Measurements from ENCODE around the gene CHRM2. TPM values are rescaled to one million over a fixed set of nuclear protein-coding genes. Genes with fewer than 3 reads are reported as not detected.

The CHRM2 gene
- total RNA-seq, 3 donors from 2014 or later, result not detected

GRCh38 chr7:136923111-136923667, 54.7 kb downstream of the CHRM2 start:
- Histone ChIP-seq H3K4me1 (no peaks in the 10 kb centered on the region), H3K9me3 (no peaks in the 10 kb centered on the region), H3K27ac (no peak overlapping the region), H3K36me3 (no peaks in the 10 kb centered on the region), H3K27me3 (no peaks in the 10 kb centered on the region), H3K4me3 (no peak overlapping the region)
- no peak for TF ChIP-seq POLR2A (IDR thresholded peaks at IDR 0.05)
- TF ChIP-seq POLR2AphosphoS5 (IDR thresholded peaks at IDR 0.05), result no peak
- no peak for TF ChIP-seq CTCF (IDR thresholded peaks at IDR 0.05)
- intact Hi-C loops (cut with DNase I; ENCODE audit: low total_unique reads), result no loop called here
- DNase-seq (ENCODE audit: low spot score in 2 of 2), result no peak

GRCh38 chr7:136925044-136925443, 56.6 kb downstream of the CHRM2 start:
- Histone ChIP-seq H3K9me3 (no peaks in the 10 kb centered on the region), H3K27ac (no peak overlapping the region), H3K4me1 (no peaks in the 10 kb centered on the region), H3K4me3 (no peak overlapping the region), H3K27me3 (no peaks in the 10 kb centered on the region), H3K36me3 (no peaks in the 10 kb centered on the region)
- TF ChIP-seq POLR2AphosphoS5 (IDR thresholded peaks at IDR 0.05) (no peak), POLR2A (IDR thresholded peaks at IDR 0.05) (no peak), CTCF (IDR thresholded peaks at IDR 0.05) (no peak)
- intact Hi-C loops (cut with DNase I; ENCODE audit: low total_unique reads), result no loop called here
- no peak for DNase-seq (ENCODE audit: low spot score in 2 of 2)

GRCh38 chr7:136925556-136925955, 57.1 kb downstream of the CHRM2 start:
- Histone ChIP-seq H3K9me3 (no peaks in the 10 kb centered on the region), H3K36me3 (no peaks in the 10 kb centered on the region), H3K27me3 (no peaks in the 10 kb centered on the region), H3K4me3 (no peak overlapping the region), H3K27ac (no peak overlapping the region), H3K4me1 (no peaks in the 10 kb centered on the region)
- DNase-seq (ENCODE audit: low spot score in 2 of 2), result no peak
- TF ChIP-seq POLR2AphosphoS5 (IDR thresholded peaks at IDR 0.05) (no peak), CTCF (IDR thresholded peaks at IDR 0.05) (no peak), POLR2A (IDR thresholded peaks at IDR 0.05) (no peak)
- intact Hi-C loops (cut with DNase I; ENCODE audit: low total_unique reads), result no loop called here

GRCh38 chr7:136931169-136931867, 62.9 kb downstream of the CHRM2 start:
- DNase-seq (ENCODE audit: low spot score in 2 of 2), result no peak
- Histone ChIP-seq H3K4me3 (no peak overlapping the region), H3K36me3 (no peaks in the 10 kb centered on the region), H3K4me1 (no peaks in the 10 kb centered on the region), H3K27ac (no peak overlapping the region), H3K27me3 (no peaks in the 10 kb centered on the region), H3K9me3 (no peaks in the 10 kb centered on the region)
- intact Hi-C loops (cut with DNase I; ENCODE audit: low total_unique reads), result no loop called here
- TF ChIP-seq POLR2A (IDR thresholded peaks at IDR 0.05), result no peak
- no peak for TF ChIP-seq POLR2AphosphoS5 (IDR thresholded peaks at IDR 0.05)
- TF ChIP-seq CTCF (IDR thresholded peaks at IDR 0.05), result no peak

GRCh38 chr7:136937436-136937835, 69.0 kb downstream of the CHRM2 start:
- no peaks in the 10 kb centered on the region for H3K4me1 ChIP-seq

More at GRCh38 chr7:136937436-136937835, 69.0 kb downstream of the CHRM2 start:
- Histone ChIP-seq H3K27ac (no peak overlapping the region), H3K36me3 (no peaks in the 10 kb centered on the region), H3K9me3 (no peaks in the 10 kb centered on the region), H3K27me3 (no peaks in the 10 kb centered on the region), H3K4me3 (no peak overlapping the region)
- no peak for DNase-seq (ENCODE audit: low spot score in 2 of 2)
- TF ChIP-seq CTCF (IDR thresholded peaks at IDR 0.05) (no peak), POLR2A (IDR thresholded peaks at IDR 0.05) (no peak), POLR2AphosphoS5 (IDR thresholded peaks at IDR 0.05) (no peak)
- intact Hi-C loops (cut with DNase I; ENCODE audit: low total_unique reads), result no loop called here
